Activated CD8-positive, alpha-beta T cell treated with anti-CD3 and anti-CD28 coated beads for 36 hours (primary cell): ENCODE data around the gene ARHGAP32. TPM values are rescaled to one million over a fixed set of nuclear protein-coding genes. Genes with fewer than 3 reads are reported as not detected.

Source experiments
- ATAC-seq: fragments of 200-7000 bp; cut with Tn5 transposase; one replicate; pipeline ENCODE4 v1.10.0; 2021; ENCODE audit warnings: mild to moderate bottlenecking, moderate library complexity
- CTCF ChIA-PET: fragments of 350-600 bp; sonication (Branson Sonifier 250); formaldehyde crosslinking; loops from one replicate; lab custom pipeline; 2021; ENCODE audit warnings: antibody characterized with exemption; lab: Charles Lee
- POLR2A ChIA-PET: fragments of 350-600 bp; sonication (Branson Sonifier 250); formaldehyde crosslinking; loops from one replicate; lab custom pipeline; 2021; ENCODE audit warnings: antibody characterized with exemption; lab: Charles Lee
- DNase-seq: peaks from one replicate; pipeline ENCODE4 v3.0.0-alpha.2; 2020
- H3K27ac Mint-ChIP-seq: one replicate; pipeline ENCODE4 v1.8.0; 2021; ENCODE audit warnings: mild to moderate bottlenecking, mixed read lengths
- H3K27me3 Mint-ChIP-seq: one replicate; pipeline ENCODE4 v1.8.0; 2021; ENCODE audit warnings: mixed read lengths
- H3K36me3 Mint-ChIP-seq: one replicate; pipeline ENCODE4 v1.8.0; 2021; ENCODE audit warnings: low read depth, mixed read lengths
- H3K4me1 Mint-ChIP-seq: one replicate; pipeline ENCODE4 v1.8.0; 2021; ENCODE audit warnings: low read depth, mixed read lengths
- H3K4me3 Mint-ChIP-seq: one replicate; pipeline ENCODE4 v1.8.0; 2021; ENCODE audit warnings: mild to moderate bottlenecking, moderate library complexity, mixed read lengths
- H3K9me3 Mint-ChIP-seq: one replicate; pipeline ENCODE4 v1.8.0; 2021; ENCODE audit warnings: mixed read lengths
- intact Hi-C: fragments of 100-400 bp; cut with micrococcal nuclease; formaldehyde crosslinking; loops from one replicate; pipeline ENCODE4 v1.10.0; 2022
- total RNA-seq, 2 experiments: library from RNA; stranded (reverse); gene quantifications; one replicate each; pipeline ENCODE4 v1.2.3, GENCODE V29; 2021
- TF ChIP-seq, protein P1 (sequence below): fragments of 200-600 bp; IDR thresholded peaks from one replicate; pipeline ENCODE4 v1.8.0; 2022; ENCODE audit warnings: antibody characterized with exemption, mild to moderate bottlenecking

The ARHGAP32 gene
- total RNA-seq, 2 experiments from 2014 or later = 6.6 to 6.7 TPM

DNA sequence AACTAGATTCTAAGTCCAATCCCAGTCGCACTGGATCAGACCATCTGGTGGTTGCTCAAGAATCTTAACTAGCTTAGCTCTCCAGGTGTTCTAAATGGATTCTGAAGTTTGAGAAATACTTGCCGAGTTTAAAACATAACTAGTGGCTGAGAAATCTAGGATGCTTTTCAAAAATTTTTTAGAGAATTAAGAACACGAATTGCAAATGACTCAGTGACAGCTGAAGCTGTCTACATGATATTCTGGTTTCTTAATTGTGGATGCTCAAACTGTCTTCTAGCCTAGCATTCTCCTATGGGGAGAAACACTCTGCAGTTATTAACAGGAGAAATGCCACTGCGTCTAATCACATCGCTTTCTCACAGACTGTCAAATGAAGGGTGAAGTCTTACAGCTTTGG is 229.2 kb downstream of the ARHGAP32 start:
- TF ChIP-seq, protein P1, sequence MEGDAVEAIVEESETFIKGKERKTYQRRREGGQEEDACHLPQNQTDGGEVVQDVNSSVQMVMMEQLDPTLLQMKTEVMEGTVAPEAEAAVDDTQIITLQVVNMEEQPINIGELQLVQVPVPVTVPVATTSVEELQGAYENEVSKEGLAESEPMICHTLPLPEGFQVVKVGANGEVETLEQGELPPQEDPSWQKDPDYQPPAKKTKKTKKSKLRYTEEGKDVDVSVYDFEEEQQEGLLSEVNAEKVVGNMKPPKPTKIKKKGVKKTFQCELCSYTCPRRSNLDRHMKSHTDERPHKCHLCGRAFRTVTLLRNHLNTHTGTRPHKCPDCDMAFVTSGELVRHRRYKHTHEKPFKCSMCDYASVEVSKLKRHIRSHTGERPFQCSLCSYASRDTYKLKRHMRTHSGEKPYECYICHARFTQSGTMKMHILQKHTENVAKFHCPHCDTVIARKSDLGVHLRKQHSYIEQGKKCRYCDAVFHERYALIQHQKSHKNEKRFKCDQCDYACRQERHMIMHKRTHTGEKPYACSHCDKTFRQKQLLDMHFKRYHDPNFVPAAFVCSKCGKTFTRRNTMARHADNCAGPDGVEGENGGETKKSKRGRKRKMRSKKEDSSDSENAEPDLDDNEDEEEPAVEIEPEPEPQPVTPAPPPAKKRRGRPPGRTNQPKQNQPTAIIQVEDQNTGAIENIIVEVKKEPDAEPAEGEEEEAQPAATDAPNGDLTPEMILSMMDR = no peak

DNA sequence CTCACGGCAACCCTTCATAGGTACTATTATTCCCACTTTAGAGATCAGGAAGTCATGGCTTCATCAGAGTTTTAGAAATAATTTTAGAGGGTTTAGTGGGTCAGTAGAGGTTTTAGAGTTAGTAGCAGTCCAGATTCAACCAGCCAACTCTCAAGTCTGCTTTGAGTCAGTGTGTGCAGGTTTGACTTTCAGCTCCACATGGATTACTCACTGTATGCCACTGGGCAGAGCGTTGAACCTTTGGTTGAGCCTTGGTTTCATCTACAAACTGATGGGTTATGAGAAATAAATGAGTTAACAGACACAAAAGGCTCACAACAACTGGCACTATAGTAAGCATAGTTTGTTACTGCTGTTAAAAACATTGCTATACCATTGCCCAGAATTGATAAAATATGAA is 230.5 kb downstream of the ARHGAP32 start:
- Mint-ChIP-seq H3K36me3 (no peaks in the 10 kb centered on the region), H3K27ac (no peak overlapping the region)
- POLR2A ChIA-PET = no interaction called here

More for the DNA sequence above, 229.2 kb downstream of the ARHGAP32 start:
- Mint-ChIP-seq H3K36me3 (no peaks in the 10 kb centered on the region), H3K9me3 (no peaks in the 10 kb centered on the region), H3K27me3 (no peaks in the 10 kb centered on the region), H3K4me3 (no peak overlapping the region), H3K4me1 (peaks cover 31% of the 10 kb centered on the region), H3K27ac (no peak overlapping the region)
- ChIA-PET CTCF (interaction anchor here (1.7 to 12.1 kb wide), 2 partner anchors 9 to 77 kb away, joined by 5 to 283 read pairs; no protein-coding TSS in a partner anchor), POLR2A (no interaction called here)
- ATAC-seq (no peak), DNase-seq (no peak)
- intact Hi-C loops = no loop called here

DNA sequence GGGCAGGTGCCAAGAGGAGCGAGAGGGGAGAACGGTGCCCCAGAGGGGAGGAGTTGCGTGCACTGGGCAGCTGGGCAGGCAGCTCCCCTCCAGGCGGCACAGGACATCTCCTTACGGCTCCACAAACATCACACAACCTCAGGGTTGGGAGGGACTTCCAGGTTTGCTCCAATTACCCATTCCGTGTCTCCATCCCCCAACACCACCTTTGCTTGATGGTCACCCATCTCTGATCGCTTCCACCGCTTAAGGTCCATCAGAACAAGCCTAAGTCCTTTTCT is 235.0 kb downstream of the ARHGAP32 start:
- POLR2A ChIA-PET = no interaction called here
- no peak for ATAC-seq

More for the DNA sequence above, 230.5 kb downstream of the ARHGAP32 start:
- Mint-ChIP-seq H3K4me3 (no peak overlapping the region), H3K27me3 (no peaks in the 10 kb centered on the region), H3K4me1 (peaks cover 31% of the 10 kb centered on the region), H3K9me3 (no peaks in the 10 kb centered on the region)
- DNase-seq (no peak), ATAC-seq (no peak)
- intact Hi-C loops = no loop called here
- CTCF ChIA-PET = interaction anchor here (0.9 to 12.1 kb wide), 3 partner anchors 13 to 75 kb away, joined by 3 to 283 read pairs (median 3); no protein-coding TSS in a partner anchor
- TF ChIP-seq, protein P1 = no peak

DNA sequence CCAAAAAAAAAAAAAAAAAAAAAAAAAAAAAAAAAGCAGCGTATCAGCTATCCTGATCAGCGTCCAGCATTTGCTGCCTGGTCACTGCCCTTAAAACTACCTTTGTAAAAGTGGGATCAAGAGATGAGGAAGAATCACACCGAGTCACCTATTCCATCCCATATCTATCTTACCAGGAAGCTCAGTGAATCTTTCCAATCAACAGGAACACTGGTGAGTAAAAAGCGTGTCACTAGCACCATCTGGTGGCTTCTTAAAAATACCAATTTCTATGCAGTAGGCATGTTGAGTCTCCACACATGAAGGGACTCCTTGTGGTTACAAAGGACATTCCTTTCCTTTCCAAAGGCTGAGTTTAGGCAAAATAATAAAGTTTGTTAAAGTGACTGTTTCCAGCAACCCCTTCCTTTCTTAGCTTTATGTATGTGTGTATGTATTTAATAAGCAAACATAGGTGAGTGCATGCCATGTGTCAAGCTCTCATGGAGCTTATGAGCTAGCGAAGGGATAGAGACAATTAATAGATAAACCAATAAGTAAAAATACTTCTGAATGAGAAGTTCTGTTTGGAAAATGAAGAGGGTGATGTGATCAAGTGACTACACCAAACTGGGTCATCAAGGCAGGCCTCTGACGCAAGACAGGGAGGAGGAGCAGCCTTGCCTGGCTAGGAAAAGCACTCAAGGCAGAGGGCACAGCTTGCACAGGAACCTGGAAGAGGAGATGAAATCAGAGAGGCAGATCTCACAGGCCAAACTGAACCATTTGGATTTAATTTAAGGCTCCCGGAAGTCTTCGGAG is 235.5 kb downstream of the ARHGAP32 start:
- intact Hi-C loops = loop anchor here (1.0 kb wide), 1 partner anchor 70 kb away; no protein-coding TSS in a partner anchor
- TF ChIP-seq, protein P1 = peak; percentile 87
- Mint-ChIP-seq H3K4me3 (no peak overlapping the region), H3K27ac (no peak overlapping the region), H3K27me3 (peaks cover 6% of the 10 kb centered on the region), H3K9me3 (no peaks in the 10 kb centered on the region), H3K4me1 (peaks cover 2% of the 10 kb centered on the region), H3K36me3 (no peaks in the 10 kb centered on the region)
- ChIA-PET CTCF (interaction anchor here (0.6 to 12.1 kb wide), 33 partner anchors 7 to 917 kb away, joined by 3 to 283 read pairs (median 4); partner anchors contain the start of gene KCNJ5), POLR2A (no interaction called here)
- ATAC-seq (peak; percentile 55), DNase-seq (peak; percentile 21)

More for the DNA sequence above, 235.0 kb downstream of the ARHGAP32 start:
- no peak overlapping the region for H3K4me3 Mint-ChIP-seq
- peaks cover 6% of the 10 kb centered on the region for H3K27me3 Mint-ChIP-seq
- peaks cover 2% of the 10 kb centered on the region for H3K4me1 Mint-ChIP-seq
- no peak for DNase-seq
- intact Hi-C loops = no loop called here
- no peaks in the 10 kb centered on the region for H3K36me3 Mint-ChIP-seq
- H3K27ac Mint-ChIP-seq = no peak overlapping the region
- TF ChIP-seq, protein P1 = no peak
- CTCF ChIA-PET = interaction anchor here (0.7 to 12.1 kb wide), 22 partner anchors 9 to 917 kb away, joined by 3 to 283 read pairs (median 6); partner anchors contain the start of gene KCNJ5
- no peaks in the 10 kb centered on the region for H3K9me3 Mint-ChIP-seq

DNA sequence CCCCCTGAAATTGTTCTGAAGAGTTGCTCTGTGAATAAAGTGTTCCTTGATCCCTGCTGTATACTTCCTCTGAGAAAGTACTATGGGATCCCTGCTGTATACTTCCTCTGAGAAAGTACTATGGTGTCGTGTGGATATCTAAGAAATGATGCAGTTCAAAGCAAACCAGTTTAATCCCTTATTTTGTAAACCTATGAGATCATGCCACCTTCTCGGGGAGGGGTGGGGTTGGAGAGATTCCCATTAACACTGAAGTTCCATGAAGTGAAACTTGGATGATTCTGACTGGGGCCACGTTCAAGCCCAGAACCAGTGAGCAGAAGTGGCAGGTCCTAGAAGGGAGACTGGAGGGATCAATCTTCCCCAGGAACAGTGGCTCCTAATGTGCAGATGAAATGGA is 236.5 kb downstream of the ARHGAP32 start:
- H3K27me3 Mint-ChIP-seq = peaks cover 6% of the 10 kb centered on the region
- no peak overlapping the region for H3K27ac Mint-ChIP-seq
- H3K4me1 Mint-ChIP-seq = peaks cover 2% of the 10 kb centered on the region
- TF ChIP-seq, protein P1 = no peak
- no peak for DNase-seq
- intact Hi-C loops = loop anchor here (1.0 kb wide), 1 partner anchor 69 kb away; no protein-coding TSS in a partner anchor
- no peak for ATAC-seq
- no peaks in the 10 kb centered on the region for H3K9me3 Mint-ChIP-seq
- ChIA-PET POLR2A (no interaction called here), CTCF (interaction anchor here (0.7 to 12.1 kb wide), 18 partner anchors 8 to 798 kb away, joined by 3 to 283 read pairs (median 8); partner anchors contain the start of gene KCNJ5)
- H3K4me3 Mint-ChIP-seq = no peak overlapping the region
- no peaks in the 10 kb centered on the region for H3K36me3 Mint-ChIP-seq
